T-helper 17 cell (primary cell): ENCODE measurements around the gene TMEM8B. TPM values are rescaled to one million over a fixed set of nuclear protein-coding genes. Genes with fewer than 3 reads are reported as not detected.
"Not testable (repeated sequence)": the region's sequence is repeated elsewhere in the genome, so short reads cannot be mapped to it uniquely, and the experiment has no call there.

Source experiments
- ATAC-seq: fragments of 150-1000 bp; cut with Tn5 transposase; 2 replicates; pipeline ENCODE4 v1.10.0; 2021; ENCODE audit warnings: mild to moderate bottlenecking, moderate library complexity
- DNase-seq, 3 donors: peaks; one replicate each; pipeline versions ENCODE4 v3.0.0 to v3.0.0-alpha.2; 2020 to 2021
- H3K9me3 ChIP-seq: one replicate; pipeline ENCODE4 v1.7.0; 2013; ENCODE audit warnings: low read length, mild to moderate bottlenecking; ENCODE audit not compliant: control insufficient read depth, poor library complexity, severe bottlenecking
- H3K27ac Mint-ChIP-seq: one replicate; pipeline ENCODE4 v1.8.0; 2022; ENCODE audit warnings: mild to moderate bottlenecking, moderate library complexity, mixed read lengths
- H3K27me3 Mint-ChIP-seq: one replicate; pipeline ENCODE4 v1.8.0; 2022; ENCODE audit warnings: mixed read lengths
- H3K36me3 Mint-ChIP-seq: one replicate; pipeline ENCODE4 v1.8.0; 2022; ENCODE audit warnings: low read depth, mixed read lengths
- H3K4me1 Mint-ChIP-seq: one replicate; pipeline ENCODE4 v1.8.0; 2022; ENCODE audit warnings: mild to moderate bottlenecking, mixed read lengths
- H3K4me3 Mint-ChIP-seq: one replicate; pipeline ENCODE4 v1.8.0; 2022; ENCODE audit warnings: mild to moderate bottlenecking, moderate library complexity, mixed read lengths
- total RNA-seq, 4 donors: library from RNA in 2 of 4; stranded (reverse) in 2 of 4; gene quantifications; one replicate each; pipeline ENCODE4 v1.2.3 and lab custom pipeline; 2022 to 2026

The TMEM8B gene
- total RNA-seq, 2 donors from 2014 or later, result 4.5 to 7.1 TPM

DNA sequence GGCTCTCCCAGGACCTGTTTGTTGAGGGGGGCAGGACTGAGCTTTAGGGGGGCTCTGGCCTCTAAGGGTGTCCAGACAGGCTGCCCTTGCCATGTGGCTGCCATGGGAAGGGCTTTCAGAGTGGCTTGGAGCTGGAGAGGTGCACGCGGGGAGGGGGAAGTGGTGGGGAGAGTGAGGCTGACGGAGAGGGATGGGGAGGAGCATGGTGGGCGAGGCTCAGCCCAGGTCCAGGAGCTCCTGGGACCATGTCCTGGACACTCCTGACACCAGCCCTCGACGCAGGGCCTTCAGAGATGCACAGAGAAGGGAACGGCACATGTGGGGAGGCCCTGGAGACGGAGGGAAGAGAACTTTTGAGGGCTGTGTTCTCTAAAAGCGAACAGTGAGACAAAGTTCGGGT is 82.7 kb downstream of the TMEM8B start:
- no peak for DNase-seq
- Mint-ChIP-seq H3K4me3 (peak overlapping the region; percentile 49), H3K4me1 (peaks cover 43% of the 10 kb centered on the region), H3K36me3 (no peaks in the 10 kb centered on the region), H3K27ac (no peak overlapping the region), H3K27me3 (no peaks in the 10 kb centered on the region)
- no peak for ATAC-seq
- H3K9me3 ChIP-seq, result no peaks in the 10 kb centered on the region

DNA sequence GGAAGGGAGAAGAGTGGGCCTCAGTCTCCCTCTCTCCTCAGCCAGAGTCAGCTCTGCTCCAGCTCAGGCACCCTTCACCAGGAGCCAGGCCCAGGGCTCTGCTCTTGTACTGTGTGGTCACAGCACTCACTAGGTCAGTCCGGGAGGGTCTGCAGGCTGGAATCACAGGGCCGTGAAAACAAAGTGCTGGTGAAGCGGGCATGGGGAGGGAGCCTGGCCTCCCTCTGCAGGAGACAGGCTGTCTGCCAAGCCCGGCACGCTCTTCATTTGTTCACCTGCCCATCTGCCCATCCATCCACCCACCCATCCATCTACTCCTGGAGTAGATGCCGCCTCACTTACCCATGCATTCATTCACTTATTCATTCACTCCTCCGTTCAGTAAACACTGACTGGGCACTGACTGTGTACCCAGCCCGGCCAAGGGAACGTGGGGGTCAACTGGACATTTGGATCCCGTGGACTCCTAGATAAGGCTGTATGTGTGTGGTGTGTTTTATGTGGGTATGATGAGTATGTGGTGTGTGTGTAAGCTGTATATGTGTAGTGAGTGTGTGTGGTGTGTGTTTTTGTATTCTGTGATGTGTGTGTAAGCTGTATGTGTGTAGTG is 83.9 kb downstream of the TMEM8B start:
- no peak overlapping the region for H3K27ac Mint-ChIP-seq

DNA sequence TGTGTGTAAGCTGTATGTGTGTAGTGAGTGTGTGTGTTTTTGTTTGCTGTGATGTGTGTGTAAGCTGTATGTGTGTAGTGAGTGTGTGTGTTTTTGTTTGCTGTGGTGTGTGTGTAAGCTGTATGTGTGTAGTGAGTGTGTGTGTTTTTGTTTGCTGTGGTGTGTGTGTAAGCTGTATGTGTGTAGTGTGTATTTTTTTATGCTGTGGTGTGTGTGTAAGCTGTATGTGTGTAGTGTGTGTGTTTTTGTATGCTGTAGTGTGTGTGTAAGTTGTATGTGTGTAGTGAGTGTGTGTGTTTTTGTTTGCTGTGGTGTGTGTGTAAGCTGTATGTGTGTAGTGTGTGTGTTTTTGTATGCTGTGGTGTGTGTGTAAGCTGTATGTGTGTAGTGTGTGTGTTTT is 84.4 kb downstream of the TMEM8B start:
- not testable (repeated sequence) for H3K27me3 Mint-ChIP-seq, H3K4me3 Mint-ChIP-seq, DNase-seq, ATAC-seq, H3K27ac Mint-ChIP-seq, H3K36me3 Mint-ChIP-seq, H3K9me3 ChIP-seq
- peaks cover 35% of the 10 kb centered on the region for H3K4me1 Mint-ChIP-seq

More for the DNA sequence above, 83.9 kb downstream of the TMEM8B start:
- DNase-seq (no peak), ATAC-seq (no peak)
- no peaks in the 10 kb centered on the region for H3K36me3 Mint-ChIP-seq
- peaks cover 35% of the 10 kb centered on the region for H3K4me1 Mint-ChIP-seq
- H3K4me3 Mint-ChIP-seq, result no peak overlapping the region
- H3K9me3 ChIP-seq, result no peaks in the 10 kb centered on the region
- H3K27me3 Mint-ChIP-seq, result no peaks in the 10 kb centered on the region

DNA sequence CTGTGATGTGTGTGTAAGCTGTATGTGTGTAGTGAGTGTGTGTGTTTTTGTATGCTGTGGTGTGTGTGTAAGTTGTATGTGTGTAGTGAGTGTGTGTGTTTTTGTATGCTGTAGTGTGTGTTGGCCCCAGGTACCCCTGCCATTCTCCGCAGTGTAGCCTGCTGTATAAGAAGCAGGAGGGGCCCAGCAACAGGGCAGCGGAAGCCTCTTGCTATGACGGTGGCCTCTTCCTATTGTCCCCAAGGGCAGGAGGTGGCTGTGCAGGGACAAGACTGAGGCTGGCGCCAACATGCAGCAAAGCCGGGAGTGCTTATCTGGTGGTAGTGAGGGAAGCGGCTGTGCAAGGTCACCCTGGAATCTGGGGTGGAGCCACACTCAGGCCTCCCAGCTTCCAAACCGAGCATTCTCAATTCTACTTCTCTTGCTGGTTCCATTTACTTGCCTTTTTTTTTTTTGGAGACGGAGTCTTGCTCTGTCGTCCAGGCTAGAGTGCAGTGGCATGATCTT is 85.3 kb downstream of the TMEM8B start:
- H3K27me3 Mint-ChIP-seq, result no peaks in the 10 kb centered on the region
- ATAC-seq (peak; percentile 23), DNase-seq (no peak)
- H3K4me3 Mint-ChIP-seq, result no peak overlapping the region
- no peaks in the 10 kb centered on the region for H3K36me3 Mint-ChIP-seq
- H3K27ac Mint-ChIP-seq, result no peak overlapping the region
- no peaks in the 10 kb centered on the region for H3K9me3 ChIP-seq
- H3K4me1 Mint-ChIP-seq, result peaks cover 25% of the 10 kb centered on the region

Other genes with a start within 250 kb of the TMEM8B start
- gene TESK1, start 224.0 kb upstream of the TMEM8B start, total RNA-seq, result 10 to 100 TPM; 31.7 to 31.9 TPM
- 1 to 10 TPM; 3.5 to 8.1 TPM for gene CD72, start 210.8 kb upstream of the TMEM8B start, total RNA-seq
- gene SIT1, start 178.3 kb upstream of the TMEM8B start, total RNA-seq, result 10 to 100 TPM; 33.9 to 48.9 TPM
- gene RMRP, start 171.2 kb upstream of the TMEM8B start, total RNA-seq, result over 10,000 TPM in 1 of 2 donors, 1,000 to 10,000 TPM in 1; 7,466 to 10,512 TPM
- gene CCDC107, start 170.9 kb upstream of the TMEM8B start, total RNA-seq, result 10 to 100 TPM; 27.7 to 35.2 TPM
- gene ARHGEF39, start 164.0 kb upstream of the TMEM8B start, total RNA-seq, result 1 to 10 TPM; 1.6 to 3.1 TPM
- gene CA9, start 155.3 kb upstream of the TMEM8B start, total RNA-seq, result not detected
- 10 to 100 TPM; 29.2 to 33.9 TPM for gene TPM2, start 139.3 kb upstream of the TMEM8B start, total RNA-seq
- gene TLN1, start 97.0 kb upstream of the TMEM8B start, total RNA-seq, result 100 to 1,000 TPM; 259 to 617 TPM
- gene CREB3, start 96.6 kb upstream of the TMEM8B start, total RNA-seq, result 10 to 100 TPM; 16.0 to 16.5 TPM
- 10 to 100 TPM; 28.6 to 28.7 TPM for gene GBA2, start 80.0 kb upstream of the TMEM8B start, total RNA-seq
- 10 to 100 TPM; 25.5 to 26.5 TPM for gene RGP1, start 79.9 kb upstream of the TMEM8B start, total RNA-seq
- not detected for gene MSMP, start 75.0 kb upstream of the TMEM8B start, total RNA-seq
- gene NPR2, start 37.6 kb upstream of the TMEM8B start, total RNA-seq, result 1 to 10 TPM; 3.8 to 4.0 TPM
- under 1 TPM; 0.81 to 0.97 TPM for gene SPAG8, start 17.0 kb upstream of the TMEM8B start, total RNA-seq
- gene HINT2, start 14.2 kb upstream of the TMEM8B start, total RNA-seq, result 10 to 100 TPM; 15.0 to 20.5 TPM
- gene FAM221B, start 496 bp upstream of the TMEM8B start, total RNA-seq, result not detected
- not detected for gene OR13J1, start 41.2 kb downstream of the TMEM8B start, total RNA-seq
- not detected for gene HRCT1, start 77.0 kb downstream of the TMEM8B start, total RNA-seq
- gene SPAAR, start 80.3 kb downstream of the TMEM8B start, total RNA-seq, result not detected
- gene OR2S2, start 128.9 kb downstream of the TMEM8B start, total RNA-seq, result not detected
- gene RECK, start 207.7 kb downstream of the TMEM8B start, total RNA-seq, result 1 to 10 TPM; 6.4 to 7.8 TPM